ENCODE results near the gene PREP.

The PREP gene

GRCh38 chr6:105372142-105372848 is 30.6 kb downstream of the PREP start (continued):
- no peak for TF ChIP-seq PRDM10 (tag by site-specific recombination; IDR thresholded peaks at IDR 0.05)
- TF ChIP-seq ZNF624 (tag by site-specific recombination; IDR thresholded peaks at IDR 0.05): no peak
- TF ChIP-seq EGR2 (tag by site-specific recombination; IDR thresholded peaks at IDR 0.05; ENCODE audit: low read depth): no peak
- no peak for TF ChIP-seq PRDM6 (tag by site-specific recombination; IDR thresholded peaks at IDR 0.05)
- TF ChIP-seq ZFP41 (tag by site-specific recombination; IDR thresholded peaks at IDR 0.05; ENCODE audit: borderline replicate concordance): no peak
- TF ChIP-seq YY2 (tag by site-specific recombination; IDR thresholded peaks at IDR 0.05): no peak
- no peak for TF ChIP-seq ZNF174 (tag by site-specific recombination; IDR thresholded peaks at IDR 0.05)
- no peak for TF ChIP-seq ZNF560 (tag by site-specific recombination; IDR thresholded peaks at IDR 0.05; ENCODE audit: borderline replicate concordance)
- no peak for TF ChIP-seq ZNF169 (tag by site-specific recombination; IDR thresholded peaks at IDR 0.05)
- no peak for TF ChIP-seq ZNF843 (tag by site-specific recombination; IDR thresholded peaks at IDR 0.05)
- no peak for TF ChIP-seq ZEB2 (tag by site-specific recombination; IDR thresholded peaks at IDR 0.05)
- no peak for TF ChIP-seq ZNF202 (tag by site-specific recombination; IDR thresholded peaks at IDR 0.05; ENCODE audit: borderline replicate concordance)

- POLR2A ChIA-PET: no interaction called here
- no peak overlapping the region for H3K27ac ChIP-seq (ENCODE audit: extremely low read depth, low read depth, low read length)
- H3K4me1 ChIP-seq (ENCODE audit: control insufficient read depth, insufficient read depth, low read length): no peaks in the 10 kb centered on the region
- TF ChIP-seq PRDM6 (tag by site-specific recombination; IDR thresholded peaks at IDR 0.05): no peak
- no peak for TF ChIP-seq ZNF121 (tag by site-specific recombination; IDR thresholded peaks at IDR 0.05)
- TF ChIP-seq ZNF544 (tag by site-specific recombination; IDR thresholded peaks at IDR 0.05): no peak
- H3K9me3 ChIP-seq (ENCODE audit: control insufficient read depth, insufficient read depth, low read depth, low read length): no peaks in the 10 kb centered on the region
- CTCF ChIA-PET: no interaction called here
- no peak overlapping the region for H3K4me3 ChIP-seq (ENCODE audit: low read depth, low read length)
- peaks cover 4 to 70% of the 10 kb centered on the region in 2 experiments; a peak in 2 of 3 replicates for H3K36me3 ChIP-seq (ENCODE audit: control insufficient read depth in 2 of 2, insufficient read depth in 1 of 2, low read length in 2 of 2)
These were observed 32.5 kb downstream of the PREP start for GRCh38 chr6:105370351-105370750.

- CTCF ChIA-PET: interaction anchor here (0.7 kb wide), 1 partner anchor 358 kb away, joined by 3 read pairs; no protein-coding TSS in a partner anchor
- POLR2A ChIA-PET: no interaction called here
- Histone ChIP-seq H3K4me1 (ENCODE audit: control insufficient read depth, insufficient read depth, low read length) (no peaks in the 10 kb centered on the region), H3K27ac (ENCODE audit: extremely low read depth, low read depth, low read length) (no peak overlapping the region), H3K9me3 (ENCODE audit: control insufficient read depth, insufficient read depth, low read depth, low read length) (no peaks in the 10 kb centered on the region), H3K4me3 (ENCODE audit: low read depth, low read length) (no peak overlapping the region), H3K36me3 (ENCODE audit: control insufficient read depth in 2 of 2, insufficient read depth in 1 of 2, low read length in 2 of 2) (peaks cover 4 to 72% of the 10 kb centered on the region in 2 experiments; a peak in 2 of 3 replicates)
- TF ChIP-seq ZNF248 (tag by site-specific recombination; IDR thresholded peaks at IDR 0.05) (peak; percentile 94), ZBTB1 (tag by site-specific recombination; IDR thresholded peaks at IDR 0.05) (no peak)
These were observed 33.7 kb downstream of the PREP start for GRCh38 chr6:105369145-105369544.
